PC-3 (cell line): ENCODE data around the gene SV2C.

ENCODE experiments used
- EZH2 ChIP-seq: fragments of 300-600 bp; sonication (generic); IDR thresholded peaks from one replicate; pipeline ENCODE4 v1.6.1; 2017; ENCODE audit warnings: antibody characterized with exemption, mild to moderate bottlenecking, low read length; ENCODE audit not compliant: unreplicated experiment
- EZH2phosphoT487 ChIP-seq: fragments of 300-600 bp; sonication (generic); IDR thresholded peaks from 2 replicates; pipeline ENCODE4 v1.6.1; 2018; ENCODE audit warnings: mild to moderate bottlenecking, antibody characterized with exemption, low read length, borderline replicate concordance
- TF ChIP-seq, protein P1 (sequence below): fragments of 300-600 bp; sonication (generic); conservative IDR thresholded peaks from 2 replicates; pipeline ENCODE4 v1.5.1; 2017; ENCODE audit warnings: antibody characterized with exemption, low read depth, mild to moderate bottlenecking, low read length

- TF ChIP-seq EZH2phosphoT487, result no peak
- TF ChIP-seq, protein P1, sequence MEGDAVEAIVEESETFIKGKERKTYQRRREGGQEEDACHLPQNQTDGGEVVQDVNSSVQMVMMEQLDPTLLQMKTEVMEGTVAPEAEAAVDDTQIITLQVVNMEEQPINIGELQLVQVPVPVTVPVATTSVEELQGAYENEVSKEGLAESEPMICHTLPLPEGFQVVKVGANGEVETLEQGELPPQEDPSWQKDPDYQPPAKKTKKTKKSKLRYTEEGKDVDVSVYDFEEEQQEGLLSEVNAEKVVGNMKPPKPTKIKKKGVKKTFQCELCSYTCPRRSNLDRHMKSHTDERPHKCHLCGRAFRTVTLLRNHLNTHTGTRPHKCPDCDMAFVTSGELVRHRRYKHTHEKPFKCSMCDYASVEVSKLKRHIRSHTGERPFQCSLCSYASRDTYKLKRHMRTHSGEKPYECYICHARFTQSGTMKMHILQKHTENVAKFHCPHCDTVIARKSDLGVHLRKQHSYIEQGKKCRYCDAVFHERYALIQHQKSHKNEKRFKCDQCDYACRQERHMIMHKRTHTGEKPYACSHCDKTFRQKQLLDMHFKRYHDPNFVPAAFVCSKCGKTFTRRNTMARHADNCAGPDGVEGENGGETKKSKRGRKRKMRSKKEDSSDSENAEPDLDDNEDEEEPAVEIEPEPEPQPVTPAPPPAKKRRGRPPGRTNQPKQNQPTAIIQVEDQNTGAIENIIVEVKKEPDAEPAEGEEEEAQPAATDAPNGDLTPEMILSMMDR, result no peak
- no peak for TF ChIP-seq EZH2
Observed at GRCh38 chr5:76329346-76329745, 246.2 kb downstream of the SV2C start.
